HG02610 (cell line): ENCODE data around the gene OR6C1.
"Not testable (repeated sequence)": the region's sequence is repeated elsewhere in the genome, so short reads cannot be mapped to it uniquely, and the experiment has no call there.

Experiments used
- ATAC-seq: cut with Tn5 transposase; IDR thresholded peaks from one replicate; pipeline ENCODE4 v1.9.1; 2021; ENCODE audit warnings: mild to moderate bottlenecking, moderate library complexity; ENCODE audit not compliant: unreplicated experiment

The OR6C1 gene

GRCh38 chr12:55314043-55314442, at the start of gene OR6C1:
Gene OR6C1, plus strand, starts transcription at chr12:55314343. Its CDS starts 6,257 bp downstream, at chr12:55320600.
- no peak for ATAC-seq

- no peak for ATAC-seq
Observed at GRCh38 chr12:55280991-55281390, 33.2 kb upstream of the OR6C1 start.

- no peak for ATAC-seq
Observed at GRCh38 chr12:55289999-55290398, 24.1 kb upstream of the OR6C1 start.

- ATAC-seq: no peak
Observed at GRCh38 chr12:55296469-55296868, 17.7 kb upstream of the OR6C1 start, which contains the start of gene OR6C6. Gene OR6C6, minus strand, starts transcription at chr12:55296569. Its CDS starts 1,337 bp downstream, at chr12:55295232.

- no peak for ATAC-seq
Observed at GRCh38 chr12:55320201-55320600, 6.1 kb downstream of the OR6C1 start.

- ATAC-seq: not testable (repeated sequence)
Observed at GRCh38 chr12:55325801-55326200, 11.7 kb downstream of the OR6C1 start.

- ATAC-seq: no peak
Observed at GRCh38 chr12:55330446-55330845, 16.3 kb downstream of the OR6C1 start, which contains the start of gene OR6C3. Gene OR6C3, plus strand, starts transcription at chr12:55330746. Its CDS starts 955 bp downstream, at chr12:55331701.

- ATAC-seq: no peak
Observed at GRCh38 chr12:55336002-55336401, 21.9 kb downstream of the OR6C1 start.

- ATAC-seq: not testable (repeated sequence)
Observed at GRCh38 chr12:55355338-55355737, 41.2 kb downstream of the OR6C1 start.

GRCh38 chr12:55362675-55363074, 48.5 kb downstream of the OR6C1 start, which contains the start of gene OR6C75:
Gene OR6C75, plus strand, starts transcription at chr12:55362975. Its CDS starts 2,136 bp downstream, at chr12:55365111.
- no peak for ATAC-seq

GRCh38 chr12:55365086-55365485, 50.9 kb downstream of the OR6C1 start:
- ATAC-seq: no peak
